IMR-90 (cell line): Measurements from ENCODE around the gene ZFAND5. TPM values are rescaled to one million over a fixed set of nuclear protein-coding genes. Genes with fewer than 3 reads are reported as not detected.

ENCODE experiments used
- ATAC-seq: fragments of 200-7000 bp; cut with Tn5 transposase; 2 replicates; pipeline ENCODE4 v1.9.1; 2020; ENCODE audit warnings: low read depth, mild to moderate bottlenecking, moderate library complexity
- BruUV-seq: library from RNA; stranded (reverse); fragments of 400-500 nt; replicated peaks from 2 replicates; lab custom pipeline; 2021; lab: Mats Ljungman, UMichigan
- CTCF ChIA-PET: fragments of 300-600 bp; formaldehyde crosslinking; extraction: SDS; loops from one replicate; lab custom pipeline; 2021; ENCODE audit warnings: antibody characterized with exemption; lab: Yijun Ruan, JAX
- POLR2A ChIA-PET: fragments of 300-600 bp; sonication (Branson Sonifier 250); formaldehyde crosslinking; loops from one replicate; lab custom pipeline; 2022; ENCODE audit warnings: antibody characterized with exemption; ENCODE audit not compliant: unreplicated experiment; lab: Charles Lee
- DNase-seq: peaks from one replicate; pipeline ENCODE4 v3.0.0; 2013
- H2AFZ ChIP-seq: replicated peaks from 2 replicates; pipeline ENCODE3; 2013; ENCODE audit warnings: low read length, mild to moderate bottlenecking; ENCODE audit not compliant: poor library complexity
- H2AK5ac ChIP-seq: 2 replicates; pipeline ENCODE4 v1.6.1; 2013; ENCODE audit warnings: low read depth, low read length, inconsistent platforms
- H2AK9ac ChIP-seq: replicated peaks from 2 replicates; pipeline ENCODE3; 2013; ENCODE audit warnings: mild to moderate bottlenecking, low read depth, low read length, moderate library complexity; ENCODE audit not compliant: poor library complexity
- H2BK120ac ChIP-seq: 2 replicates; pipeline ENCODE4 v1.6.1; 2013; ENCODE audit warnings: low read depth, low read length, inconsistent platforms
- H2BK15ac ChIP-seq: 3 replicates; pipeline ENCODE4 v1.6.1; 2013; ENCODE audit warnings: low read depth, low read length, inconsistent platforms
- H2BK20ac ChIP-seq: 2 replicates; pipeline ENCODE4 v1.6.1; 2013; ENCODE audit warnings: low read depth, mild to moderate bottlenecking, inconsistent platforms, low read length, moderate library complexity
- H2BK5ac ChIP-seq: 2 replicates; pipeline ENCODE4 v1.6.1; 2013; ENCODE audit warnings: mild to moderate bottlenecking, low read depth, low read length, inconsistent platforms; ENCODE audit not compliant: poor library complexity, severe bottlenecking
- H3K14ac ChIP-seq: replicated peaks from 2 replicates; pipeline ENCODE4 v1.6.1; 2013; ENCODE audit warnings: low read depth, low read length, inconsistent platforms
- H3K18ac ChIP-seq: 2 replicates; pipeline ENCODE4 v1.6.1; 2013; ENCODE audit warnings: low read depth, low read length, control low read depth
- H3K23ac ChIP-seq: 2 replicates; pipeline ENCODE4 v1.6.1; 2013; ENCODE audit warnings: low read depth, low read length, inconsistent platforms
- H3K27ac ChIP-seq: 2 replicates; pipeline ENCODE4 v1.5.1; 2013; ENCODE audit warnings: mild to moderate bottlenecking, control low read depth, low read length; ENCODE audit not compliant: insufficient read depth
- H3K27me3 ChIP-seq: 2 replicates; pipeline ENCODE4 v1.6.1; 2013; ENCODE audit warnings: low read length; ENCODE audit not compliant: control insufficient read depth, insufficient read depth
- H3K36me3 ChIP-seq: 2 replicates; pipeline ENCODE4 v1.6.1; 2013; ENCODE audit warnings: low read length, mixed read lengths; ENCODE audit not compliant: control insufficient read depth, insufficient read depth
- H3K4ac ChIP-seq: 2 replicates; pipeline ENCODE4 v1.6.1; 2013; ENCODE audit warnings: low read depth, low read length, inconsistent platforms
- H3K4me1 ChIP-seq: 2 replicates; pipeline ENCODE4 v1.6.1; 2013; ENCODE audit warnings: low read length, mixed read lengths; ENCODE audit not compliant: control insufficient read depth, insufficient read depth
- H3K4me2 ChIP-seq: 2 replicates; pipeline ENCODE4 v1.6.1; 2013; ENCODE audit warnings: low read depth, mild to moderate bottlenecking, control low read depth, low read length, moderate library complexity
- H3K4me3 ChIP-seq: 2 replicates; pipeline ENCODE4 v1.5.1; 2013; ENCODE audit warnings: low read depth, mild to moderate bottlenecking, control low read depth, low read length, moderate library complexity; ENCODE audit not compliant: insufficient read depth
- H3K56ac ChIP-seq: 2 replicates; pipeline ENCODE4 v1.6.1; 2013; ENCODE audit warnings: low read length, inconsistent platforms; ENCODE audit not compliant: insufficient read depth; ENCODE audit errors: extremely low read depth
- H3K79me1 ChIP-seq, 2 experiments: 2 replicates each; pipeline ENCODE4 v1.6.1; 2013; ENCODE audit warnings: low read length in 2 of 2, inconsistent platforms in 1 of 2, low read depth in 1 of 2
- H3K9ac ChIP-seq: 2 replicates; pipeline ENCODE4 v1.6.1; 2013; ENCODE audit warnings: low read depth, low read length, control low read depth
- H3K9me1 ChIP-seq: 2 replicates; pipeline ENCODE4 v1.6.1; 2013; ENCODE audit warnings: low read length, inconsistent platforms; ENCODE audit not compliant: insufficient read depth
- H3K9me3 ChIP-seq: 2 replicates; pipeline ENCODE4 v1.6.1; 2013; ENCODE audit warnings: low read length; ENCODE audit not compliant: control insufficient read depth, insufficient read depth
- H4K20me1 ChIP-seq: 2 replicates; pipeline ENCODE4 v1.6.1; 2013; ENCODE audit warnings: low read length, inconsistent platforms; ENCODE audit not compliant: insufficient read depth
- H4K5ac ChIP-seq: 2 replicates; pipeline ENCODE4 v1.6.1; 2013; ENCODE audit warnings: mild to moderate bottlenecking, low read depth, low read length, control low read depth
- H4K8ac ChIP-seq, 2 experiments: 2 replicates each; pipeline ENCODE4 v1.6.1; 2013; ENCODE audit warnings: low read depth in 2 of 2, low read length in 2 of 2, control low read depth in 1 of 2, inconsistent platforms in 1 of 2
- H4K91ac ChIP-seq: 2 replicates; pipeline ENCODE4 v1.6.1; 2013; ENCODE audit warnings: low read depth, low read length, inconsistent platforms; ENCODE audit not compliant: insufficient read depth
- BHLHE40 ChIP-seq: fragments of 150-350 bp; IDR thresholded peaks from 2 replicates; pipeline ENCODE4 v1.6.1; 2016; ENCODE audit warnings: mild to moderate bottlenecking, low read depth, low read length
- CEBPB ChIP-seq: IDR thresholded peaks from 2 replicates; pipeline ENCODE4 v1.6.1; 2012; ENCODE audit warnings: low read depth, low read length, improper control_type of control experiment
- CTCF ChIP-seq: conservative IDR thresholded peaks from 2 replicates; pipeline ENCODE4 v1.5.1; 2012; ENCODE audit warnings: mild to moderate bottlenecking, low read depth, low read length, improper control_type of control experiment
- FOS ChIP-seq: fragments of 150-350 bp; IDR thresholded peaks from 2 replicates; pipeline ENCODE4 v1.6.1; 2016; ENCODE audit warnings: low read depth, low read length
- MAFK ChIP-seq: IDR thresholded peaks from 2 replicates; pipeline ENCODE4 v1.6.1; 2012; ENCODE audit warnings: low read depth, low read length, improper control_type of control experiment
- MAZ ChIP-seq: IDR thresholded peaks from 2 replicates; pipeline ENCODE4 v1.6.1; 2012; ENCODE audit warnings: low read depth, mild to moderate bottlenecking, low read length, improper control_type of control experiment, moderate library complexity, borderline replicate concordance
- NFE2L2 ChIP-seq: fragments of 150-350 bp; IDR thresholded peaks from 2 replicates; pipeline ENCODE4 v1.6.1; 2016; ENCODE audit warnings: low read depth, mild to moderate bottlenecking, low read length
- POLR2A ChIP-seq: IDR thresholded peaks from 2 replicates; pipeline ENCODE4 v1.6.1; 2012; ENCODE audit warnings: mild to moderate bottlenecking, low read depth, low read length
- RAD21 ChIP-seq: IDR thresholded peaks from 2 replicates; pipeline ENCODE4 v1.6.1; 2012; ENCODE audit warnings: low read length, improper control_type of control experiment
- USF2 ChIP-seq: fragments of 150-350 bp; IDR thresholded peaks from 2 replicates; pipeline ENCODE4 v1.6.1; 2017; ENCODE audit warnings: mild to moderate bottlenecking, antibody characterized with exemption, low read length, low read depth
- WGBS, 2 experiments: methylation state at CpG; one replicate each; pipeline versions ENCODE4 v1.1.5 to v1.1.7; 2013; ENCODE audit warnings: missing lambda C conversion rate in 2 of 2; ENCODE audit not compliant: insufficient read length in 1 of 2; ENCODE audit errors: extremely low coverage in 2 of 2; 5-methylcytosine and 5-hydroxymethylcytosine counted together
- dilution Hi-C: fragments of 300-500 bp; cut with HindIII; formaldehyde crosslinking; loops from one replicate; pipeline ENCODE4 v1.14.3; 2018; ENCODE audit warnings: low sequenced_read_pairs; ENCODE audit not compliant: unreplicated experiment
- in situ Hi-C: fragments of 300-500 bp; cut with MboI; formaldehyde crosslinking; loops from 3 replicates; pipeline ENCODE4 v1.14.3; 2019; ENCODE audit warnings: low sequenced_read_pairs, inconsistent platforms, mixed read lengths
- intact Hi-C: fragments of 100-400 bp; cut with micrococcal nuclease; formaldehyde crosslinking; loops from 2 replicates; pipeline ENCODE4 v1.10.0; 2022
- polyA plus RNA-seq, 3 experiments: library from polyadenylated mRNA; depleted of rRNA; stranded (reverse); fragments of >200 nt; gene quantifications; 2 replicates each; pipeline ENCODE4 v1.2.3, GENCODE V29; 2012; ENCODE audit warnings: low replicate concordance in 1 of 3
- total RNA-seq: library from RNA; depleted of rRNA; stranded (reverse); fragments of >200 nt; gene quantifications from 2 replicates; pipeline ENCODE4 v1.2.3, GENCODE V29; 2012

The ZFAND5 gene
- total and polyA plus RNA-seq, 2 of the 4 experiments (the other 2 are of a cell fraction): 35.8 to 85.2 TPM

- Histone ChIP-seq H3K4me2 (no peak overlapping the region), H3K4me1 (no peaks in the 10 kb centered on the region), H3K4me3 (no peak overlapping the region), H2BK15ac (no peak overlapping the region), H3K79me1 (no peaks in the 10 kb centered on the region), H2AFZ (no peak overlapping the region), H2AK9ac (no peak overlapping the region), H2BK5ac (no peak overlapping the region), H2BK120ac (no peak overlapping the region), H2AK5ac (no peak overlapping the region), H4K20me1 (no peaks in the 10 kb centered on the region), H3K18ac (no peak overlapping the region), H3K9me3 (no peaks in the 10 kb centered on the region), H3K14ac (no peak overlapping the region), H3K9me1 (no peaks in the 10 kb centered on the region), H3K56ac (no peak overlapping the region), H4K8ac (no peak overlapping the region), H3K23ac (no peak overlapping the region), H3K27ac (no peak overlapping the region), H4K91ac (no peak overlapping the region), H3K9ac (no peak overlapping the region), H3K36me3 (no peaks in the 10 kb centered on the region), H3K27me3 (no peaks in the 10 kb centered on the region), H4K5ac (no peak overlapping the region), H2BK20ac (no peak overlapping the region), H3K4ac (no peak overlapping the region)
- peak; percentile 30 for DNase-seq
- CTCF ChIA-PET: no interaction called here
- intact Hi-C loops (no loop called here), in situ Hi-C loops (no loop called here), dilution Hi-C loops (no loop called here)
- POLR2A ChIA-PET: no interaction called here
- 100% methylated on average over 1 of the region's 2 CpGs; no CpG with 5 or more reads in 1 of the 2 experiments for WGBS, 2 experiments
- TF ChIP-seq POLR2A (no peak), CTCF (no peak), USF2 (no peak), NFE2L2 (no peak), BHLHE40 (no peak), RAD21 (no peak), FOS (no peak), MAFK (no peak), MAZ (no peak), CEBPB (no peak)
- no peak for ATAC-seq
- no TSS peak for BruUV-seq
Observed at GRCh38 chr9:72402744-72403143, 37.7 kb upstream of the ZFAND5 start.
